Measurements from ENCODE around the gene KDM3A.

The KDM3A gene

DNA sequence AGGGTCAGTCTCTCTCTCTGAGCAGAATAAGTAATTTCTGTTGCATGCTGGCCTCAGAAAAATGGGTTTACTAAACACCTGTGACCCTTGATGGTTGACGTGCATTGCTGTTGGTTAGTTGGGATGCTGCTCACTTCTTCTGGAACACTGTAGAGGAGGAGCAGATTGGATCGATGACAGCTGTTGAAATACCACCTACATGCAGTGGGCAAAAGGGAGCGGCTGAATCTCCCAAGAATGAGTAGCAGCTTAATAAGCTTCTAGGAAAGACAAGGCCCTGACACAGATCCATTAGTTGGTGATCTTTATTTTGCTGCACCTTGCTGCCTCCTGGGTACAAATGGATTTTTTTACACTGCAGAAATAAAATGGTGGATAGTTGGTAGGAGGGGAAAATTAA, 43.2 kb downstream of the KDM3A start:
- Histone ChIP-seq H3K4me3 (ENCODE audit: low read depth, low read length) (no peak overlapping the region), H3K27me3 (replicated peaks) (no peaks in the 10 kb centered on the region), H3K27ac (no peak overlapping the region), H3K36me3 (replicated peaks) (peaks cover 81% of the 10 kb centered on the region)
- TF ChIP-seq, protein P1, sequence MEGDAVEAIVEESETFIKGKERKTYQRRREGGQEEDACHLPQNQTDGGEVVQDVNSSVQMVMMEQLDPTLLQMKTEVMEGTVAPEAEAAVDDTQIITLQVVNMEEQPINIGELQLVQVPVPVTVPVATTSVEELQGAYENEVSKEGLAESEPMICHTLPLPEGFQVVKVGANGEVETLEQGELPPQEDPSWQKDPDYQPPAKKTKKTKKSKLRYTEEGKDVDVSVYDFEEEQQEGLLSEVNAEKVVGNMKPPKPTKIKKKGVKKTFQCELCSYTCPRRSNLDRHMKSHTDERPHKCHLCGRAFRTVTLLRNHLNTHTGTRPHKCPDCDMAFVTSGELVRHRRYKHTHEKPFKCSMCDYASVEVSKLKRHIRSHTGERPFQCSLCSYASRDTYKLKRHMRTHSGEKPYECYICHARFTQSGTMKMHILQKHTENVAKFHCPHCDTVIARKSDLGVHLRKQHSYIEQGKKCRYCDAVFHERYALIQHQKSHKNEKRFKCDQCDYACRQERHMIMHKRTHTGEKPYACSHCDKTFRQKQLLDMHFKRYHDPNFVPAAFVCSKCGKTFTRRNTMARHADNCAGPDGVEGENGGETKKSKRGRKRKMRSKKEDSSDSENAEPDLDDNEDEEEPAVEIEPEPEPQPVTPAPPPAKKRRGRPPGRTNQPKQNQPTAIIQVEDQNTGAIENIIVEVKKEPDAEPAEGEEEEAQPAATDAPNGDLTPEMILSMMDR (IDR thresholded peaks at IDR 0.05; ENCODE audit: low read depth, low read length, missing control alignments) = no peak
- in situ Hi-C loops (cut with HindIII; ENCODE audit: low pct_ligation_motif_present, low sequenced_read_pairs) = no loop called here
- no peak for DNase-seq

DNA sequence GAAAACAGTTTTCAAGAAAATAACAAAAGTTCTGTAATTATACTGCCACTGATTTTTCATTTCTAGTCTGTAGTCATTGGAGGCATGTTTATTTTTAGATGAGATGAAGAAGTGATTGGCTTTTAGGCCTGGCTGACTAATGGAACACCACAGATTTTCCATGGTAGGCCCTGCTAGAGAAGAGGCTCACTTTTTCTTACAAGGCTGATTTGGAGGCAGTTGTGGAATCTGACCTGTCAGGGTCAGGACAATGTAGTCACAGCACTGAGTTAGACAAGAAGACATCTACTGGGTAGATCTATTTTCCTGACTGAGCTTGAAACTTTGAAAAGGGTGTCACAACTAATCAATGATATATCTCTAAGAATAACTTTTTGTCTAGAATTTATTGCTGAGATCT, 43.9 kb downstream of the KDM3A start:
- no peak overlapping the region for H3K27ac ChIP-seq
- H3K4me3 ChIP-seq (ENCODE audit: low read depth, low read length) = no peak overlapping the region
- TF ChIP-seq, protein P1 (IDR thresholded peaks at IDR 0.05; ENCODE audit: low read depth, low read length, missing control alignments) = no peak
- peaks cover 81% of the 10 kb centered on the region for H3K36me3 ChIP-seq (replicated peaks)
- no peak for DNase-seq
- in situ Hi-C loops (cut with HindIII; ENCODE audit: low pct_ligation_motif_present, low sequenced_read_pairs) = no loop called here
- no peaks in the 10 kb centered on the region for H3K27me3 ChIP-seq (replicated peaks)

DNA sequence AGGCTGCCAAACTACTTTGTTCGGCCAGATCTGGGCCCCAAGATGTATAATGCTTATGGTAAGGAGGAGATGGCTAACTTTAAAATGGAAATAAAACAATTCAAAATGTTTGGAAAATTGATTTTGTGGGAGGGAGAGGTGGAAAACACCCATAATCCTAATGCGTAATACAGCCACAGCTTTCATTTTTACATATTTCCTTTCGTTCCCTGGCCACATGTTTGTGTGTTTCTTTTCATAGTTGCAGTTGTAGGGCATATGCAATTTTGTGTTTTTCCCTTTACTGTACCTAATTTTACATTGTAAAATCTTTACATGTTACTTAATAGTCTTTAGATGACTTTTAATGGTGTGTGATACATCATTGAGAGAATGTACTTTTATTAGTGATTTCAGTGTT, 44.6 kb downstream of the KDM3A start:
- H3K4me3 ChIP-seq (ENCODE audit: low read depth, low read length) = no peak overlapping the region
- no peak overlapping the region for H3K27ac ChIP-seq
- no peaks in the 10 kb centered on the region for H3K27me3 ChIP-seq (replicated peaks)
- in situ Hi-C loops (cut with HindIII; ENCODE audit: low pct_ligation_motif_present, low sequenced_read_pairs) = no loop called here
- TF ChIP-seq, protein P1 (IDR thresholded peaks at IDR 0.05; ENCODE audit: low read depth, low read length, missing control alignments) = no peak
- H3K36me3 ChIP-seq (replicated peaks) = peaks cover 81% of the 10 kb centered on the region
- DNase-seq = no peak

DNA sequence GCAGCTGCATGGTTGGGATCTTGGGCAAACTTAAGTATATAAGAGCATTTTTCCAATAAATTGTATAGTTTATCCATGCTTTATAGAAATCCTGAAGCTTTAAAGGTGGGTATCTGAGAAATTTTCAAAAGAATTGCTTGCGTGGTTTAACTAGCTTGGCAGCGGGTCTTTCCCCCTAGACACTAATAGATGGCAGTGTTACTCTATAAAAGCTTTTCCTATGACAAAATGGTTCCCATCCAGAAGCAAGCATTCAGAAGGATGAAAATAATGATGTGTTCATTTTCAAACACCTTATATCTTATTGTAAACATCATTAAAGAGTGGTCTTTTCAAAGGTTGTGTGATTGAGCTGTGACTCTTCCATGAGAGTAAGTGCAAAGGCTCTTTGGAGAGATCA, 45.9 kb downstream of the KDM3A start:
- in situ Hi-C loops (cut with HindIII; ENCODE audit: low pct_ligation_motif_present, low sequenced_read_pairs) = no loop called here
- Histone ChIP-seq H3K27ac (no peak overlapping the region), H3K27me3 (replicated peaks) (no peaks in the 10 kb centered on the region), H3K36me3 (replicated peaks) (peaks cover 90% of the 10 kb centered on the region), H3K4me3 (ENCODE audit: low read depth, low read length) (no peak overlapping the region)
- TF ChIP-seq, protein P1 (IDR thresholded peaks at IDR 0.05; ENCODE audit: low read depth, low read length, missing control alignments) = no peak
- DNase-seq = no peak

DNA sequence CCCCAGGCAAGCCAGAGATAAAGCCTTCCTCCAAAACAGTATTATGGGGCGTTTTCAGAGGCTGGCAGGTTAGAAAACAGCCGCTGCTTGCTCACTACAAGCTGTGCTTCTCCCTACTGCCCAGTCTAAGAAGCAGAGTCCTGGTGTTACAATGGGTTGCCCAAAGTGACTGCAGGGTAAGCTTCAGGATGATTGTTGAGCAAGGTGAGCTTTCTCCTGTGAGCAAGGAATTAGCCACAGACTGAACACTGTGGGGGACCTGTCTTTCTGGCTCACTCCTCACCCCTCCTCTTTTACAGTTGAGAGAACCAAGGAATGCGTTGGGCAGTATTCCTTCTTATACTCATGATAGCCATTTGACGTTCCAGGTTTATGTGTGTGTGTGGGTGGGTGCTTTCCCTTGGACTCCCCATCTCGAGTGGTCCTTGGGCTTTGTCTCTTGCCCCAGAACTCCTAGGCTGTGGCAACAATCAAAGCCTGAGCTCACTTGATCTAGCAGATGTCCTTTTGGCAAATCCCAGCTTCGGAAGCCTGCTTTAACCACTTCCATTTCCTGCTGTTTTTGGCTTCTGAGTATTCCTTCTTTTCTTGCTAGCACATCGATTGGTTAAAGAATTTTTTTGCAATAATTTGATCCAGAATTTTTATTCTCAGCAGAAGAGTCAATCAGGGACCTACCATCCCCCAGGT, 47.5 kb downstream of the KDM3A start:
- Histone ChIP-seq H3K27me3 (replicated peaks) (no peaks in the 10 kb centered on the region), H3K4me3 (ENCODE audit: low read depth, low read length) (no peak overlapping the region), H3K36me3 (replicated peaks) (peaks cover 80% of the 10 kb centered on the region), H3K27ac (no peak overlapping the region)
- TF ChIP-seq, protein P1 (IDR thresholded peaks at IDR 0.05; ENCODE audit: low read depth, low read length, missing control alignments) = no peak
- in situ Hi-C loops (cut with HindIII; ENCODE audit: low pct_ligation_motif_present, low sequenced_read_pairs) = no loop called here
- DNase-seq = no peak

DNA sequence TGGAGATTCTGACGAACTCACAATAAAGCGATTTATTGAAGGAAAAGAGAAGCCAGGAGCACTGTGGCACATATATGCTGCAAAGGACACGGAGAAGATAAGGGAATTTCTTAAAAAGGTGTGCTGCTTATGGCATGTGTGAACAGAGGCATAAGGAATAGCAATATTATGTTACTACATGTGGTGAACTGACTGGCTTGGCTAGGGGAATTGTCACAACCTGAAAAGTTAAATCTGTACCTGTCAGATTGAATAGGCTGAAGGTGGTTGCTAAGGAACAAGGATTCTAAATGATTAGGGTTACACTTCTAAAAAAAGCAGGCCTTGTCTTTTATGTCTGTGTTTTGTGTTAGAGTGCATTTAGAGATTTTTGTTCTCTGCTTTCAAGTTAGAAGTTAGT, 48.4 kb downstream of the KDM3A start:
- no peak for DNase-seq
- H3K36me3 ChIP-seq (replicated peaks) = peaks cover 72% of the 10 kb centered on the region

More for the DNA sequence above, 48.4 kb downstream of the KDM3A start:
- Histone ChIP-seq H3K27me3 (replicated peaks) (no peaks in the 10 kb centered on the region), H3K4me3 (ENCODE audit: low read depth, low read length) (no peak overlapping the region), H3K27ac (no peak overlapping the region)
- TF ChIP-seq, protein P1 (IDR thresholded peaks at IDR 0.05; ENCODE audit: low read depth, low read length, missing control alignments) = no peak
- in situ Hi-C loops (cut with HindIII; ENCODE audit: low pct_ligation_motif_present, low sequenced_read_pairs) = no loop called here
